Naive thymus-derived CD4-positive, alpha-beta T cell (primary cell): ENCODE results near the gene GALNT2. TPM values are rescaled to one million over a fixed set of nuclear protein-coding genes. Genes with fewer than 3 reads are reported as not detected.

Source experiments
- ATAC-seq: fragments of 150-1000 bp; cut with Tn5 transposase; 2 replicates; pipeline ENCODE4 v1.10.0; 2021; ENCODE audit warnings: mild to moderate bottlenecking, moderate library complexity
- CTCF ChIA-PET: fragments of 350-600 bp; sonication (Branson Sonifier 250); formaldehyde crosslinking; loops from one replicate; lab custom pipeline; 2021; ENCODE audit warnings: antibody characterized with exemption; lab: Charles Lee
- POLR2A ChIA-PET: fragments of 350-600 bp; sonication (Branson Sonifier 250); formaldehyde crosslinking; loops from one replicate; lab custom pipeline; 2021; ENCODE audit warnings: antibody characterized with exemption, inconsistent platforms; lab: Charles Lee
- DNase-seq, 9 donors: peaks; one replicate each; pipeline versions ENCODE4 v3.0.0 to v3.0.0-alpha.2; 2020 to 2022; ENCODE audit warnings: mixed read lengths in 1 of 9
- H3K27ac ChIP-seq: one replicate; pipeline ENCODE4 v1.7.0; 2013; ENCODE audit warnings: mild to moderate bottlenecking, low read depth, low read length, moderate library complexity
- H3K27me3 ChIP-seq, 2 donors: one replicate each; pipeline ENCODE4 v1.7.0; 2013; ENCODE audit warnings: low read length in 2 of 2, mild to moderate bottlenecking in 2 of 2, moderate library complexity in 2 of 2; ENCODE audit not compliant: control insufficient read depth in 2 of 2, insufficient read depth in 2 of 2
- H3K36me3 ChIP-seq, 3 experiments: 1 replicate in 2 of 3; 2 replicates in 1 of 3; pipeline ENCODE4 v1.7.0; 2013; ENCODE audit warnings: low read length in 3 of 3, mild to moderate bottlenecking in 3 of 3, moderate library complexity in 1 of 3; ENCODE audit not compliant: insufficient read depth in 3 of 3, control insufficient read depth in 2 of 3
- H3K4me1 ChIP-seq, 2 donors: one replicate each; pipeline ENCODE4 v1.7.0; 2013; ENCODE audit warnings: low read length in 2 of 2, mild to moderate bottlenecking in 2 of 2, moderate library complexity in 1 of 2; ENCODE audit not compliant: control insufficient read depth in 2 of 2, insufficient read depth in 2 of 2
- H3K4me3 ChIP-seq: 2 replicates; pipeline ENCODE4 v1.7.0; 2013; ENCODE audit warnings: mild to moderate bottlenecking, low read length
- H3K9me3 ChIP-seq, 3 experiments: 1 replicate in 2 of 3; 2 replicates in 1 of 3; pipeline ENCODE4 v1.7.0; 2013; ENCODE audit warnings: low read length in 3 of 3; ENCODE audit not compliant: control insufficient read depth in 2 of 3
- H3K27ac Mint-ChIP-seq, 9 donors: one replicate each; pipeline ENCODE4 v1.8.0; 2020 to 2022; ENCODE audit warnings: mixed read lengths in 9 of 9, mild to moderate bottlenecking in 8 of 9, moderate library complexity in 5 of 9, inconsistent platforms in 2 of 9
- H3K27me3 Mint-ChIP-seq, 5 donors: one replicate each; pipeline ENCODE4 v1.8.0; 2021 to 2022; ENCODE audit warnings: mixed read lengths in 5 of 5, mild to moderate bottlenecking in 1 of 5
- H3K36me3 Mint-ChIP-seq, 5 donors: one replicate each; pipeline ENCODE4 v1.8.0; 2020 to 2022; ENCODE audit warnings: mixed read lengths in 5 of 5, mild to moderate bottlenecking in 3 of 5, inconsistent platforms in 1 of 5
- H3K4me1 Mint-ChIP-seq, 7 donors: one replicate each; pipeline ENCODE4 v1.8.0; 2020 to 2022; ENCODE audit warnings: mixed read lengths in 7 of 7, mild to moderate bottlenecking in 3 of 7, inconsistent platforms in 1 of 7
- H3K4me3 Mint-ChIP-seq, 10 donors: one replicate each; pipeline ENCODE4 v1.8.0; 2020 to 2022; ENCODE audit warnings: mild to moderate bottlenecking in 10 of 10, mixed read lengths in 10 of 10, moderate library complexity in 6 of 10, inconsistent platforms in 2 of 10
- H3K9me3 Mint-ChIP-seq, 11 donors: one replicate each; pipeline ENCODE4 v1.8.0; 2020 to 2022; ENCODE audit warnings: mixed read lengths in 11 of 11, mild to moderate bottlenecking in 4 of 11, inconsistent platforms in 1 of 11, moderate library complexity in 1 of 11
- intact Hi-C, 2 donors: fragments of 100-400 bp; cut with micrococcal nuclease; formaldehyde crosslinking; loops; one replicate each; pipeline ENCODE4 v1.15.1; 2023
- polyA plus RNA-seq, 2 donors: library from polyadenylated mRNA; unstranded; fragments of 300-500 nt; fragmentation: Illumina TruSeq; gene quantifications; one replicate each; pipeline ENCODE4 v1.2.3, GENCODE V29; 2021
- total RNA-seq, 6 experiments: library from RNA in 5 of 6; stranded (reverse) in 5 of 6; gene quantifications; 1 replicate in 5 of 6; 2 replicates in 1 of 6; pipeline ENCODE4 v1.2.3 and lab custom pipeline; 2021 to 2026

The GALNT2 gene
- total and polyA plus RNA-seq, 7 experiments from 2014 or later: 12.0 to 32.7 (median 23.3) TPM

- Histone ChIP-seq H3K27me3 (no peaks in the 10 kb centered on the region), H3K27ac (no peak overlapping the region), H3K36me3 (peaks cover 0 to 3% (median 0%) of the 10 kb centered on the region in 3 experiments), H3K9me3 (no peaks in the 10 kb centered on the region), H3K4me3 (no peak overlapping the region), H3K4me1 (no peaks in the 10 kb centered on the region)
- H3K36me3 Mint-ChIP-seq: peaks cover 4 to 36% (median 32%) of the 10 kb centered on the region in 5 donors
- intact Hi-C loops: no loop called here
- ATAC-seq: no peak
- H3K27me3 Mint-ChIP-seq: no peaks in the 10 kb centered on the region
- H3K9me3 Mint-ChIP-seq: no peaks in the 10 kb centered on the region
- ChIA-PET CTCF (interaction anchor here (0.6 to 0.9 kb wide), 2 partner anchors 13 to 19 kb away, joined by 3 read pairs; no protein-coding TSS in a partner anchor), POLR2A (interaction anchor here (1.3 kb wide), 1 partner anchor 11 kb away, joined by 3 read pairs; no protein-coding TSS in a partner anchor)
- H3K4me1 Mint-ChIP-seq: peaks cover 18 to 52% (median 42%) of the 10 kb centered on the region in 7 donors
- no peak overlapping the region for H3K4me3 Mint-ChIP-seq
- DNase-seq: no peak
- peak overlapping the region in 1 of 9 donors; percentile 51 for H3K27ac Mint-ChIP-seq
Observed at GRCh38 chr1:230091473-230092231, 24.6 kb downstream of the GALNT2 start.

- ChIA-PET POLR2A (no interaction called here), CTCF (interaction anchor here (0.5 kb wide), 1 partner anchor 183 kb away, joined by 3 read pairs; no protein-coding TSS in a partner anchor)
- no peak overlapping the region for H3K4me3 ChIP-seq
- no peaks in the 10 kb centered on the region for H3K9me3 ChIP-seq
- Mint-ChIP-seq H3K27me3 (no peaks in the 10 kb centered on the region), H3K9me3 (peaks cover 0 to 3% (median 0%) of the 10 kb centered on the region in 11 donors), H3K4me3 (no peak overlapping the region), H3K27ac (no peak overlapping the region), H3K4me1 (peaks cover 2 to 31% (median 26%) of the 10 kb centered on the region in 7 donors), H3K36me3 (peaks cover 10 to 45% (median 35%) of the 10 kb centered on the region in 5 donors)
- no peak overlapping the region for H3K27ac ChIP-seq
- no peak for DNase-seq
- ATAC-seq: no peak
- no peaks in the 10 kb centered on the region for H3K4me1 ChIP-seq
- intact Hi-C loops: no loop called here
- no peaks in the 10 kb centered on the region for H3K27me3 ChIP-seq
- peaks cover 0 to 3% (median 0%) of the 10 kb centered on the region in 3 experiments for H3K36me3 ChIP-seq
Observed at GRCh38 chr1:230094746-230095145, 27.7 kb downstream of the GALNT2 start.

GRCh38 chr1:230095938-230096337, 28.9 kb downstream of the GALNT2 start:
- H3K36me3 Mint-ChIP-seq: peaks cover 7 to 35% (median 24%) of the 10 kb centered on the region in 5 donors

GRCh38 chr1:230097370-230097769, 30.3 kb downstream of the GALNT2 start:
- H3K4me3 ChIP-seq: no peak overlapping the region

More at GRCh38 chr1:230095938-230096337, 28.9 kb downstream of the GALNT2 start:
- ATAC-seq (no peak), DNase-seq (no peak)
- Histone ChIP-seq H3K27me3 (no peaks in the 10 kb centered on the region), H3K9me3 (no peaks in the 10 kb centered on the region), H3K36me3 (peaks cover 0 to 3% (median 0%) of the 10 kb centered on the region in 3 experiments), H3K4me3 (no peak overlapping the region), H3K4me1 (no peaks in the 10 kb centered on the region), H3K27ac (no peak overlapping the region)
- Mint-ChIP-seq H3K9me3 (peaks cover 0 to 3% (median 0%) of the 10 kb centered on the region in 11 donors), H3K4me1 (peaks cover 0 to 21% (median 17%) of the 10 kb centered on the region in 7 donors), H3K27ac (no peak overlapping the region), H3K4me3 (no peak overlapping the region), H3K27me3 (no peaks in the 10 kb centered on the region)
- ChIA-PET CTCF (no interaction called here), POLR2A (no interaction called here)
- intact Hi-C loops: no loop called here

GRCh38 chr1:230098723-230099122, 31.7 kb downstream of the GALNT2 start:
- H3K4me3 ChIP-seq: no peak overlapping the region
- H3K4me3 Mint-ChIP-seq: no peak overlapping the region
- H3K4me1 Mint-ChIP-seq: peaks cover 14 to 49% (median 38%) of the 10 kb centered on the region in 7 donors
- no peaks in the 10 kb centered on the region for H3K27me3 Mint-ChIP-seq
- no peak for ATAC-seq
- H3K9me3 Mint-ChIP-seq: peaks cover 0 to 3% (median 0%) of the 10 kb centered on the region in 11 donors
- intact Hi-C loops: no loop called here
- no peak overlapping the region for H3K27ac Mint-ChIP-seq
- ChIA-PET CTCF (interaction anchor here (0.7 kb wide), 1 partner anchor 881 kb away, joined by 3 read pairs; no protein-coding TSS in a partner anchor), POLR2A (interaction anchor here (0.5 to 0.6 kb wide), 2 partner anchors 542 to 688 kb away, joined by 3 to 4 read pairs; no protein-coding TSS in a partner anchor)
- H3K9me3 ChIP-seq: no peaks in the 10 kb centered on the region
- H3K27ac ChIP-seq: no peak overlapping the region
- peaks cover 5 to 23% (median 13%) of the 10 kb centered on the region in 5 donors for H3K36me3 Mint-ChIP-seq
- no peaks in the 10 kb centered on the region for H3K36me3 ChIP-seq
- H3K4me1 ChIP-seq: peaks cover 0 to 9% of the 10 kb centered on the region in 2 donors
- no peak for DNase-seq
- H3K27me3 ChIP-seq: no peaks in the 10 kb centered on the region

More at GRCh38 chr1:230097370-230097769, 30.3 kb downstream of the GALNT2 start:
- CTCF ChIA-PET: no interaction called here
- Histone ChIP-seq H3K4me1 (no peaks in the 10 kb centered on the region), H3K27ac (no peak overlapping the region), H3K36me3 (peaks cover 0 to 3% (median 0%) of the 10 kb centered on the region in 3 experiments), H3K27me3 (no peaks in the 10 kb centered on the region), H3K9me3 (no peaks in the 10 kb centered on the region)
- peaks cover 0 to 35% (median 25%) of the 10 kb centered on the region in 7 donors for H3K4me1 Mint-ChIP-seq
- peaks cover 5 to 23% (median 13%) of the 10 kb centered on the region in 5 donors for H3K36me3 Mint-ChIP-seq
- no peak overlapping the region for H3K27ac Mint-ChIP-seq
- no peak overlapping the region for H3K4me3 Mint-ChIP-seq
- intact Hi-C loops: no loop called here
- no peak for DNase-seq
- no peaks in the 10 kb centered on the region for H3K27me3 Mint-ChIP-seq
- POLR2A ChIA-PET: no interaction called here
- ATAC-seq: no peak
- H3K9me3 Mint-ChIP-seq: peaks cover 0 to 3% (median 0%) of the 10 kb centered on the region in 11 donors

GRCh38 chr1:230099465-230099864, 32.4 kb downstream of the GALNT2 start:
- POLR2A ChIA-PET: no interaction called here
- H3K27ac Mint-ChIP-seq: no peak overlapping the region
- peaks cover 21 to 56% (median 45%) of the 10 kb centered on the region in 7 donors for H3K4me1 Mint-ChIP-seq

More at GRCh38 chr1:230099465-230099864, 32.4 kb downstream of the GALNT2 start:
- peaks cover 5 to 23% (median 13%) of the 10 kb centered on the region in 5 donors for H3K36me3 Mint-ChIP-seq
- intact Hi-C loops: no loop called here
- H3K36me3 ChIP-seq: no peaks in the 10 kb centered on the region
- DNase-seq: no peak
- no peak overlapping the region for H3K27ac ChIP-seq
- H3K4me1 ChIP-seq: peaks cover 4 to 16% of the 10 kb centered on the region in 2 donors
- no peak overlapping the region for H3K4me3 ChIP-seq
- CTCF ChIA-PET: no interaction called here
- H3K27me3 Mint-ChIP-seq: no peaks in the 10 kb centered on the region
- no peak overlapping the region for H3K4me3 Mint-ChIP-seq
- no peaks in the 10 kb centered on the region for H3K9me3 ChIP-seq
- H3K9me3 Mint-ChIP-seq: peaks cover 0 to 3% (median 0%) of the 10 kb centered on the region in 11 donors
- no peak for ATAC-seq
- no peaks in the 10 kb centered on the region for H3K27me3 ChIP-seq
